Gastrocnemius medialis (tissue), 4 donors: ENCODE data around the gene TIAM2.

ENCODE experiments used
- POLR2A ChIP-seq, 2 donors: fragments of 450-650 bp; IDR thresholded peaks; one replicate each; pipeline ENCODE4 v1.6.1; 2017; ENCODE audit warnings: antibody characterized with exemption in 2 of 2, mild to moderate bottlenecking in 2 of 2, moderate library complexity in 2 of 2
- TF ChIP-seq, protein P1 (sequence below), 5 experiments: fragments of 450-650 bp in 3 of 5; fragments of 200-600 bp in 2 of 5; sonication (generic) in 2 of 5; IDR thresholded peaks in 4 of 5; conservative IDR thresholded peaks in 1 of 5; 1 replicate in 4 of 5; 2 replicates in 1 of 5; pipeline ENCODE4 v1.5.1; 2016 to 2019; ENCODE audit warnings: antibody characterized with exemption in 5 of 5, mild to moderate bottlenecking in 3 of 5, moderate library complexity in 3 of 5

DNA sequence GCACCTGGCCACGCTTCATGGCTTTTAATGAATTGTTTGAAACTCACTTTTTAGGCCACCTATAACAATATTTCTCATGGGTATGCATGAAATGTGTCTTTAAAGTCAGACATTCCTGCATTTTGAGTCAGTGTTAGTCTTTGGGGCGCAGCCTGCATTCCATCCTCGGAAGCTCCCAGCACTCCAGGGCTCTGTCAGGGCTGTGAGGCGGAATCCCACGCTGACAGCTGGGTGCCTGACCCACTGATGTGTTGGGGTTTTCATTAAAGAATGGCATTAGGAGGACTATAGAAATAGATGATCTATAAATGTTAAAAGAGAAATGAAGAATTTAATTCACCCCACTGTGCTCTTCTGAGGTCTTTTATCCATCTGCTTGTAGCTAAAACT is 252.5 kb downstream of the TIAM2 start:
- TF ChIP-seq, protein P1, sequence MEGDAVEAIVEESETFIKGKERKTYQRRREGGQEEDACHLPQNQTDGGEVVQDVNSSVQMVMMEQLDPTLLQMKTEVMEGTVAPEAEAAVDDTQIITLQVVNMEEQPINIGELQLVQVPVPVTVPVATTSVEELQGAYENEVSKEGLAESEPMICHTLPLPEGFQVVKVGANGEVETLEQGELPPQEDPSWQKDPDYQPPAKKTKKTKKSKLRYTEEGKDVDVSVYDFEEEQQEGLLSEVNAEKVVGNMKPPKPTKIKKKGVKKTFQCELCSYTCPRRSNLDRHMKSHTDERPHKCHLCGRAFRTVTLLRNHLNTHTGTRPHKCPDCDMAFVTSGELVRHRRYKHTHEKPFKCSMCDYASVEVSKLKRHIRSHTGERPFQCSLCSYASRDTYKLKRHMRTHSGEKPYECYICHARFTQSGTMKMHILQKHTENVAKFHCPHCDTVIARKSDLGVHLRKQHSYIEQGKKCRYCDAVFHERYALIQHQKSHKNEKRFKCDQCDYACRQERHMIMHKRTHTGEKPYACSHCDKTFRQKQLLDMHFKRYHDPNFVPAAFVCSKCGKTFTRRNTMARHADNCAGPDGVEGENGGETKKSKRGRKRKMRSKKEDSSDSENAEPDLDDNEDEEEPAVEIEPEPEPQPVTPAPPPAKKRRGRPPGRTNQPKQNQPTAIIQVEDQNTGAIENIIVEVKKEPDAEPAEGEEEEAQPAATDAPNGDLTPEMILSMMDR (IDR thresholded peaks at IDR 0.05 in 4 of 5, conservative IDR thresholded peaks at IDR 0.05 in 1 of 5): no peak
- TF ChIP-seq POLR2A (IDR thresholded peaks at IDR 0.05): no peak
